H1 (cell line): ENCODE measurements around the gene CPXM2. TPM values are rescaled to one million over a fixed set of nuclear protein-coding genes. Genes with fewer than 3 reads are reported as not detected.

Source experiments
- CTCF ChIA-PET: fragments of 300-600 bp; sonication (Branson Sonifier 250); formaldehyde crosslinking; loops from one replicate; lab custom pipeline; 2021; ENCODE audit not compliant: partially characterized antibody; lab: Charles Lee
- POLR2A ChIA-PET: fragments of 300-600 bp; sonication (Branson Sonifier 250); formaldehyde crosslinking; loops from one replicate; lab custom pipeline; 2021; ENCODE audit warnings: inconsistent platforms; ENCODE audit not compliant: partially characterized antibody; lab: Charles Lee
- DNase-seq, 2 experiments: peaks; one replicate each; pipeline versions ENCODE4 v3.0.0 to v3.0.0-alpha.2; 2010 to 2022; ENCODE audit warnings: low spot score in 2 of 2, low read depth in 1 of 2, mixed read lengths in 1 of 2
- FAIRE-seq: peaks from 2 replicates; lab custom pipeline; 2011; peaks lifted over from hg19 to GRCh38; lab: Jason Lieb, UNC
- H2AFZ ChIP-seq: 2 replicates; pipeline ENCODE4 v1.8.1; 2012; ENCODE audit warnings: low read length, inconsistent platforms
- H2AK5ac ChIP-seq: 2 replicates; pipeline ENCODE4 v1.6.1; 2013; ENCODE audit warnings: low read depth, low read length
- H2BK120ac ChIP-seq: replicated peaks from 2 replicates; pipeline ENCODE3; 2013; ENCODE audit warnings: low read depth, low read length, inconsistent platforms
- H2BK12ac ChIP-seq: 2 replicates; pipeline ENCODE4 v1.6.1; 2013; ENCODE audit warnings: low read depth, low read length
- H2BK15ac ChIP-seq: 2 replicates; pipeline ENCODE4 v1.6.1; 2013; ENCODE audit warnings: low read length
- H2BK20ac ChIP-seq: 2 replicates; pipeline ENCODE4 v1.6.1; 2013; ENCODE audit warnings: low read length
- H2BK5ac ChIP-seq: 2 replicates; pipeline ENCODE4 v1.6.1; 2013; ENCODE audit warnings: low read depth, low read length
- H3K14ac ChIP-seq: 2 replicates; pipeline ENCODE4 v1.6.1; 2013; ENCODE audit warnings: inconsistent platforms; ENCODE audit not compliant: insufficient read length
- H3K18ac ChIP-seq: 2 replicates; pipeline ENCODE4 v1.6.1; 2013; ENCODE audit warnings: low read length; ENCODE audit errors: extremely low read depth
- H3K23ac ChIP-seq: 2 replicates; pipeline ENCODE4 v1.6.1; 2013; ENCODE audit warnings: inconsistent platforms; ENCODE audit not compliant: insufficient read length
- H3K23me2 ChIP-seq: 2 replicates; pipeline ENCODE4 v1.6.1; 2013; ENCODE audit warnings: low read depth, low read length
- H3K27ac ChIP-seq: 2 replicates; pipeline ENCODE4 v1.6.1; 2011; ENCODE audit warnings: low read depth, low read length, inconsistent platforms
- H3K27me3 ChIP-seq, 4 experiments: replicated peaks in 1 of 4; 1 replicate in 1 of 4; 2 replicates in 3 of 4; pipeline versions ENCODE4 v1.6.1 to v1.8.1; 2011 to 2013; ENCODE audit warnings: low read length in 3 of 4, mild to moderate bottlenecking in 3 of 4, inconsistent platforms in 2 of 4, mixed read lengths in 2 of 4, moderate library complexity in 1 of 4; ENCODE audit not compliant: control insufficient read depth in 3 of 4, insufficient read depth in 3 of 4; ENCODE audit errors: extremely low read depth in 1 of 4
- H3K36me3 ChIP-seq, 4 experiments: 2 replicates each; pipeline versions ENCODE4 v1.6.1 to v1.8.1; 2011 to 2013; ENCODE audit warnings: mild to moderate bottlenecking in 4 of 4, low read length in 3 of 4, moderate library complexity in 2 of 4, control low read depth in 1 of 4, inconsistent platforms in 1 of 4; ENCODE audit not compliant: insufficient read depth in 4 of 4, control insufficient read depth in 2 of 4
- H3K4ac ChIP-seq: replicated peaks from 2 replicates; pipeline ENCODE3; 2013; ENCODE audit warnings: low read length, low read depth, mixed read lengths, inconsistent platforms; ENCODE audit not compliant: insufficient read length
- H3K4me1 ChIP-seq, 4 experiments: replicated peaks in 1 of 4; 1 replicate in 1 of 4; 2 replicates in 3 of 4; pipeline versions ENCODE4 v1.6.1 to v1.8.1; 2011 to 2013; ENCODE audit warnings: low read length in 3 of 4, inconsistent platforms in 2 of 4, mixed read lengths in 1 of 4; ENCODE audit not compliant: insufficient read depth in 4 of 4, control insufficient read depth in 3 of 4
- H3K4me2 ChIP-seq, 2 experiments: 2 replicates each; pipeline versions ENCODE4 v1.6.1 to v1.8.1; 2011 to 2013; ENCODE audit warnings: low read depth in 2 of 2, low read length in 2 of 2, control low read depth in 1 of 2, inconsistent platforms in 1 of 2, mild to moderate bottlenecking in 1 of 2; ENCODE audit not compliant: insufficient read depth in 1 of 2
- H3K4me3 ChIP-seq, 4 experiments: fragments of 200-600, 300-600 bp in 1 of 4; sonication (generic), shearing (Covaris generic), sonication (Bioruptor Twin) in 1 of 4; 2 replicates each; pipeline versions ENCODE4 v1.5.1 to v1.8.1; 2011 to 2016; ENCODE audit warnings: low read length in 4 of 4, low read depth in 3 of 4, control low read depth in 2 of 4, inconsistent platforms in 2 of 4, mild to moderate bottlenecking in 2 of 4, mixed read lengths in 1 of 4, moderate library complexity in 1 of 4; ENCODE audit not compliant: insufficient read depth in 2 of 4; ENCODE audit errors: extremely low read depth in 1 of 4
- H3K56ac ChIP-seq: replicated peaks from 2 replicates; pipeline ENCODE3; 2013; ENCODE audit warnings: low read depth, mild to moderate bottlenecking, mixed read lengths, low read length, inconsistent platforms; ENCODE audit not compliant: insufficient read length
- H3K79me1 ChIP-seq: 2 replicates; pipeline ENCODE4 v1.6.1; 2013; ENCODE audit warnings: low read depth, low read length, control low read depth
- H3K79me2 ChIP-seq, 2 experiments: 2 replicates each; pipeline versions ENCODE4 v1.6.1 to v1.8.1; 2012 to 2013; ENCODE audit warnings: low read length in 2 of 2, mild to moderate bottlenecking in 2 of 2, inconsistent platforms in 1 of 2; ENCODE audit not compliant: insufficient read depth in 2 of 2, control insufficient read depth in 1 of 2
- H3K9ac ChIP-seq, 4 experiments: replicated peaks in 1 of 4; 1 replicate in 1 of 4; 2 replicates in 3 of 4; pipeline versions ENCODE4 v1.6.1 to v1.8.1; 2011 to 2013; ENCODE audit warnings: low read depth in 3 of 4, low read length in 3 of 4, control low read depth in 2 of 4, mild to moderate bottlenecking in 2 of 4, moderate library complexity in 2 of 4, inconsistent platforms in 1 of 4; ENCODE audit errors: extremely low read depth in 1 of 4
- H3K9me3 ChIP-seq, 2 experiments: 2 replicates each; pipeline versions ENCODE4 v1.6.1 to v1.8.1; 2012 to 2013; ENCODE audit warnings: mild to moderate bottlenecking in 2 of 2, moderate library complexity in 2 of 2, control low read depth in 1 of 2, inconsistent platforms in 1 of 2, low read depth in 1 of 2, low read length in 1 of 2, mixed read lengths in 1 of 2; ENCODE audit not compliant: insufficient read depth in 2 of 2
- H4K20me1 ChIP-seq, 2 experiments: replicated peaks in 1 of 2; 2 replicates each; pipeline versions ENCODE3 to v1.8.1; 2011 to 2013; ENCODE audit warnings: inconsistent platforms in 2 of 2, low read length in 2 of 2, mild to moderate bottlenecking in 1 of 2; ENCODE audit not compliant: insufficient read depth in 2 of 2, control insufficient read depth in 1 of 2
- H4K5ac ChIP-seq: 2 replicates; pipeline ENCODE4 v1.6.1; 2013; ENCODE audit warnings: low read length, low read depth, mixed read lengths, inconsistent platforms; ENCODE audit not compliant: insufficient read length
- H4K8ac ChIP-seq: 2 replicates; pipeline ENCODE4 v1.8.0; 2013; ENCODE audit warnings: mild to moderate bottlenecking, moderate library complexity, low read length, inconsistent platforms; ENCODE audit not compliant: insufficient read depth; ENCODE audit errors: extremely low read depth
- H4K91ac ChIP-seq: replicated peaks from 2 replicates; pipeline ENCODE3; 2013; ENCODE audit warnings: low read length, mixed read lengths, inconsistent platforms; ENCODE audit not compliant: insufficient read length
- BACH1 ChIP-seq: IDR thresholded peaks from 2 replicates; pipeline ENCODE4 v1.6.1; 2012; ENCODE audit warnings: low read length, improper control_type of control experiment
- EGR1 ChIP-seq: IDR thresholded peaks from 2 replicates; pipeline ENCODE4 v1.6.1; 2011; ENCODE audit warnings: low read depth, low read length, borderline replicate concordance
- EZH2 ChIP-seq: fragments of 200-600 bp; sonication (generic); IDR thresholded peaks from 2 replicates; pipeline ENCODE4 v1.7.1; 2012; ENCODE audit warnings: low read depth, mild to moderate bottlenecking, moderate library complexity, low read length, inconsistent platforms; ENCODE audit not compliant: severe bottlenecking
- WGBS, 2 experiments: shearing (Covaris generic) in 1 of 2; methylation state at CpG; one replicate each; pipeline versions ENCODE4 v1.1.6 to v1.1.7; 2013 to 2015; ENCODE audit warnings: low lambda C conversion rate in 2 of 2, mixed read lengths in 2 of 2, inconsistent platforms in 1 of 2, low coverage in 1 of 2, missing lambda C conversion rate in 1 of 2; ENCODE audit not compliant: insufficient replicate concordance in 2 of 2, insufficient coverage in 1 of 2, insufficient read length in 1 of 2; ENCODE audit errors: extremely low coverage in 1 of 2, missing lambda C conversion rate in 1 of 2; 5-methylcytosine and 5-hydroxymethylcytosine counted together
- polyA plus RNA-seq, 7 experiments: library from polyadenylated mRNA; depleted of rRNA in 3 of 7; stranded (reverse) in 5 of 7; unstranded in 2 of 7; fragments of >200 nt in 5 of 7; fragments of 200-250 nt in 2 of 7; gene quantifications; 1 replicate in 5 of 7; 2 replicates in 1 of 7; 4 replicates in 1 of 7; pipeline versions ENCODE4 v1.2.1 to v1.2.3, GENCODE V29; 2011 to 2013; ENCODE audit warnings: missing spikeins in 2 of 7, mixed read lengths in 2 of 7
- total RNA-seq: library from RNA; stranded (reverse); fragmentation: NEBNext Ultra II Directional; extraction: Animal tissue kit (Norgen Biotek cat#: 25700); gene quantifications from 2 replicates; pipeline ENCODE4 v1.2.1, GENCODE V29; 2021

The CPXM2 gene
- total and polyA plus RNA-seq, 2 of the 8 experiments (the other 6 are each of a cell fraction or from before 2014, with no cell fraction given): 2.4 to 2.9 TPM

GRCh38 chr10:123766012-123766411, 125.6 kb downstream of the CPXM2 start:
- H3K18ac ChIP-seq: no peak overlapping the region
- no peak overlapping the region for H3K23ac ChIP-seq
- ChIA-PET CTCF (interaction anchor here (0.8 to 1.3 kb wide), 3 partner anchors 131 to 199 kb away, joined by 3 to 5 read pairs (median 4); no protein-coding TSS in a partner anchor), POLR2A (no interaction called here)
- H2BK20ac ChIP-seq: no peak overlapping the region
- no peaks in the 10 kb centered on the region for H3K9me3 ChIP-seq
- no peak overlapping the region for H3K4ac ChIP-seq
- no peak overlapping the region for H4K5ac ChIP-seq
- H2BK15ac ChIP-seq: no peak overlapping the region
- no peak overlapping the region for H2BK5ac ChIP-seq
- no peak overlapping the region for H4K8ac ChIP-seq
- H3K79me2 ChIP-seq: no peaks in the 10 kb centered on the region
- no peaks in the 10 kb centered on the region for H3K36me3 ChIP-seq
- no peak overlapping the region for H3K9ac ChIP-seq
- H3K14ac ChIP-seq: no peak overlapping the region
- no peak overlapping the region for H3K56ac ChIP-seq
- no peaks in the 10 kb centered on the region for H3K79me1 ChIP-seq
- H3K27me3 ChIP-seq: no peaks in the 10 kb centered on the region
- H3K4me2 ChIP-seq: no peak overlapping the region
- TF ChIP-seq EZH2: no peak
- TF ChIP-seq BACH1: no peak
- TF ChIP-seq EGR1: no peak
- TF ChIP-seq, all 59 proteins: peak for 0
- no peak overlapping the region for H4K91ac ChIP-seq
- no peaks in the 10 kb centered on the region for H4K20me1 ChIP-seq
- WGBS, 2 experiments: 86% methylated on average over 3 of the region's 3 CpGs; no CpG with 5 or more reads in 1 of the 2 experiments
- H3K4me3 ChIP-seq: no peak overlapping the region
- no peaks in the 10 kb centered on the region; a peak in 1 of 7 replicates for H3K4me1 ChIP-seq
- H3K23me2 ChIP-seq: no peaks in the 10 kb centered on the region
- DNase-seq (no peak), FAIRE-seq (no peak)
- H2AK5ac ChIP-seq: no peak overlapping the region
- no peak overlapping the region for H3K27ac ChIP-seq
- H2BK120ac ChIP-seq: no peak overlapping the region
- H2AFZ ChIP-seq: no peak overlapping the region
- no peak overlapping the region for H2BK12ac ChIP-seq
